ENCODE results near the gene FRG1. TPM values are rescaled to one million over a fixed set of nuclear protein-coding genes. Genes with fewer than 3 reads are reported as not detected.

Gene FRG1
- 41.5 and 50.6 TPM in 2 replicates for total RNA-seq

DNA sequence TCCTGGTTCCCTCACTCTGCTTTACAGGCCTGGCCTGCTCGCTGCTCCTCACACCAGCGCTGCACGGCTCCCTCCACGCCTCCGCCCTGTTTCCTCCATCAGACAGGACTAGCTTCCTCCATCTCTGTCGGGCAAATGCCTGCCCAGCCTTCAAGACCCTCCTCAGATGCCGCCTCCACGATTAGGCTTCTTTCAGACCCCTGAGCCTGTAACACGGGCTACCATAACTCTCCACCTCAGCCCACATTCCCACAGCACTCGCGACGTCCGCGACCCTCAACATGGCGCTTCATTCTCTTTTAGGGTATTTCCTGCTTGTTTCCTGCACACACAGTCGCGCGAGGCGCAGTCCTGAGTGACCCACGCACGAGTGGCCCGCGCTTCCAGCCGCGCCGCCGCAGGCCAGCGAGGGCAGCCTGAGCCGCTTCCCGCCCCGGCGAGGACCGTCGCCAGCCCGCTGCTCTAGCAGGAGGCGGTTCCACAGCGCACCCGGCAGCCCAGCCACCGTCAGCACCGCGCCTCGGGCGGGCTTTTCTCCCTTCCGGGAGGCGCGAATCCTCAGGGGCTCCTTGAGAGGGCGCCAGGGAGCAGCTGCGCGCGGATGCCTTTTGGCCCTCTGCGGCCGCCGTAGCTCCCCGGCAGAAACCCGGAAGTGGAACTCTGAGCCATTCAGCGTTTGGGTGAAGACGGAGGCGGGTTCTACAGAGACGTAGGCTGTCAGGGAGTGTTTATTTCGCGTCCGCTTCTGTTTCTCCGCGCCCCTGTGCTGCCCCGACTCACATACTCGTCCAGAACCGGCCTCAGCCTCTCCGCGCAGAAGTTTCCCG lies at the start of gene FRG1:
Gene FRG1, plus strand, starts transcription at position 695 of the 827 bp plus-strand sequence. CDS start 138 bp downstream, outside the sequence.

Other genes with a start within 250 kb of the FRG1 start
- not detected in 2 replicates for gene FRG2, start 86.4 kb downstream of the FRG1 start, total RNA-seq
- gene DBET, start 123.6 kb downstream of the FRG1 start, total RNA-seq: not detected in 2 replicates
- gene DUX4, start 232.9 kb downstream of the FRG1 start, total RNA-seq: not detected in 2 replicates